HCT116 (cell line): ENCODE measurements around the gene CAMK1D.

Experiments
- CEBPB ChIP-seq: IDR thresholded peaks from 2 replicates; pipeline ENCODE4 v1.6.1; 2012; ENCODE audit warnings: low read depth
- CTCF ChIP-seq, 3 experiments: fragments of 200-600 bp in 1 of 3; sonication (generic) in 1 of 3; IDR thresholded peaks in 2 of 3; conservative IDR thresholded peaks in 1 of 3; 2 replicates each; pipeline ENCODE4 v1.5.1; 2012 to 2017; ENCODE audit warnings: low read depth in 2 of 3, low read length in 2 of 3, antibody characterized with exemption in 1 of 3, borderline replicate concordance in 1 of 3, control low read depth in 1 of 3, mild to moderate bottlenecking in 1 of 3, mixed read lengths in 1 of 3, mixed run types in 1 of 3, moderate library complexity in 1 of 3; ENCODE audit not compliant: insufficient read depth in 1 of 3
- EZH2phosphoT487 ChIP-seq: fragments of 200-600 bp; IDR thresholded peaks from 2 replicates; pipeline ENCODE4 v1.6.1; 2018; ENCODE audit warnings: antibody characterized with exemption, borderline replicate concordance
- POLR2A ChIP-seq: IDR thresholded peaks from 2 replicates; pipeline ENCODE4 v1.7.0; 2011; ENCODE audit warnings: borderline replicate concordance; ENCODE audit not compliant: insufficient read depth, insufficient read length; ENCODE audit errors: extremely low read depth
- YY1 ChIP-seq: IDR thresholded peaks from 2 replicates; pipeline ENCODE4 v1.6.1; 2011; ENCODE audit warnings: low read length, low read depth, moderate library complexity, mild to moderate bottlenecking; ENCODE audit not compliant: insufficient replicate concordance; ENCODE audit errors: extremely low read depth
- ZNF274 ChIP-seq: fragments of 200-500 bp; sonication (Bioruptor generic); IDR thresholded peaks from 2 replicates; pipeline ENCODE4 v1.6.1; 2014; ENCODE audit warnings: mild to moderate bottlenecking, low read depth, low read length, inconsistent platforms
- TF ChIP-seq, protein P1 (sequence below): IDR thresholded peaks from 2 replicates; pipeline ENCODE4 v1.6.1; 2012; ENCODE audit warnings: low read depth
- TF ChIP-seq, protein P2 (sequence below): IDR thresholded peaks from 2 replicates; pipeline ENCODE4 v1.6.1; 2012

DNA sequence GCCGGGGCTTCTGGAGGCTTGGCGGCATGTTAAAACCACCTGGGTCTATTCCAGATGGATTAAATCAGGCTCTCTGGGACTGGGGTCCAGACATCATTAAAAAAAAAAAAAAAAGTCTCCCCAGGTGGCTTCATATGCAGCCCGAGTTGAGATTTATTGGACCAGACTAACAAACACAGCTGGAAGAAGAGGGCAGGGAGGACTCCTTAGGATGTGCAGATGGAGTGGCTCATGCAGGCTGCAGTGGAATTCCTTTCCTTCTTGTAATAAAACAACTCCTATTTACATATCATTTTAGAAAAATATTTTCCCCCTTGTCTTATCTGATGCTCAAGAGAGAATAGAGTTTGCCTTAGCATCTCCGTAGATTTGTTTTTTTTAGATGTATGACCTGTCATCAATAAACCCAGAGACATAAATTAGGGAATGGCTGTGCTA lies 238.1 kb downstream of the CAMK1D start:
- TF ChIP-seq POLR2A (no peak), CTCF (IDR thresholded peaks at IDR 0.05 in 2 of 3, conservative IDR thresholded peaks at IDR 0.05 in 1 of 3; ENCODE audit: borderline replicate concordance in 1 of 3, insufficient read depth in 1 of 3, low read depth in 2 of 3, low read length in 2 of 3) (no peak), ZNF274 (no peak), CEBPB (no peak), EZH2phosphoT487 (no peak), YY1 (no peak)
- TF ChIP-seq, protein P1, sequence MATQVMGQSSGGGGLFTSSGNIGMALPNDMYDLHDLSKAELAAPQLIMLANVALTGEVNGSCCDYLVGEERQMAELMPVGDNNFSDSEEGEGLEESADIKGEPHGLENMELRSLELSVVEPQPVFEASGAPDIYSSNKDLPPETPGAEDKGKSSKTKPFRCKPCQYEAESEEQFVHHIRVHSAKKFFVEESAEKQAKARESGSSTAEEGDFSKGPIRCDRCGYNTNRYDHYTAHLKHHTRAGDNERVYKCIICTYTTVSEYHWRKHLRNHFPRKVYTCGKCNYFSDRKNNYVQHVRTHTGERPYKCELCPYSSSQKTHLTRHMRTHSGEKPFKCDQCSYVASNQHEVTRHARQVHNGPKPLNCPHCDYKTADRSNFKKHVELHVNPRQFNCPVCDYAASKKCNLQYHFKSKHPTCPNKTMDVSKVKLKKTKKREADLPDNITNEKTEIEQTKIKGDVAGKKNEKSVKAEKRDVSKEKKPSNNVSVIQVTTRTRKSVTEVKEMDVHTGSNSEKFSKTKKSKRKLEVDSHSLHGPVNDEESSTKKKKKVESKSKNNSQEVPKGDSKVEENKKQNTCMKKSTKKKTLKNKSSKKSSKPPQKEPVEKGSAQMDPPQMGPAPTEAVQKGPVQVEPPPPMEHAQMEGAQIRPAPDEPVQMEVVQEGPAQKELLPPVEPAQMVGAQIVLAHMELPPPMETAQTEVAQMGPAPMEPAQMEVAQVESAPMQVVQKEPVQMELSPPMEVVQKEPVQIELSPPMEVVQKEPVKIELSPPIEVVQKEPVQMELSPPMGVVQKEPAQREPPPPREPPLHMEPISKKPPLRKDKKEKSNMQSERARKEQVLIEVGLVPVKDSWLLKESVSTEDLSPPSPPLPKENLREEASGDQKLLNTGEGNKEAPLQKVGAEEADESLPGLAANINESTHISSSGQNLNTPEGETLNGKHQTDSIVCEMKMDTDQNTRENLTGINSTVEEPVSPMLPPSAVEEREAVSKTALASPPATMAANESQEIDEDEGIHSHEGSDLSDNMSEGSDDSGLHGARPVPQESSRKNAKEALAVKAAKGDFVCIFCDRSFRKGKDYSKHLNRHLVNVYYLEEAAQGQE = no peak
- TF ChIP-seq, protein P2, sequence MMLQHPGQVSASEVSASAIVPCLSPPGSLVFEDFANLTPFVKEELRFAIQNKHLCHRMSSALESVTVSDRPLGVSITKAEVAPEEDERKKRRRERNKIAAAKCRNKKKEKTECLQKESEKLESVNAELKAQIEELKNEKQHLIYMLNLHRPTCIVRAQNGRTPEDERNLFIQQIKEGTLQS = no peak
